ENCODE measurements around the gene POLN. TPM values are rescaled to one million over a fixed set of nuclear protein-coding genes. Genes with fewer than 3 reads are reported as not detected.

Gene POLN
- total RNA-seq, 1 experiment from 2014 or later = 1.2 TPM

DNA sequence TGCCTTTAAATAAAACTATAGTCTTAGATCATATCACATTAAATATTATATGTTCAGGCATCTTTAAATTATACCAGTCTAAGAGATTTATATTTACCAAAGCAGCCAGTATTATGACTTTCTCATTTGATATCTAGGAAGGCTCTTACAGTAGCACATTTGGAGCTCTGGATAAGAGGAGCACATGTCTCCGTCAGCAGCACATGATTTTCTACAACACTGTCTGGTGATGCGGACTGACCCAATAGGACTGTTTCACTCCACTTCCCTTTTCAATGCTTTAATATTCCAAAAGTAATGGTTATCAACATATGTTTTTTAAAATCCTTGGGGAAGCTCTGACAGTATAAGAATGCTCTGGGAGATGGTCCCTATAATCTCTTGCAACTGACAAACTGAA, 61.5 kb downstream of the POLN start:
- Mint-ChIP-seq H3K27me3 (ENCODE audit: insufficient read depth, unreplicated experiment) (no peaks in the 10 kb centered on the region), H3K9me3 (ENCODE audit: unreplicated experiment) (no peaks in the 10 kb centered on the region), H3K36me3 (ENCODE audit: insufficient read depth, unreplicated experiment) (no peaks in the 10 kb centered on the region), H3K4me1 (ENCODE audit: low read depth, unreplicated experiment) (no peaks in the 10 kb centered on the region), H3K4me3 (ENCODE audit: unreplicated experiment) (no peak overlapping the region), H3K27ac (ENCODE audit: unreplicated experiment) (no peak overlapping the region)
- ChIA-PET CTCF (no interaction called here), POLR2A (no interaction called here)
- DNase-seq = no peak
- no TSS peak for BruUV-seq (replicated peaks)
- Histone ChIP-seq H3K36me3 (ENCODE audit: control insufficient read depth, insufficient read depth, low read length) (no peaks in the 10 kb centered on the region), H3K4me3 (ENCODE audit: low read depth, low read length) (no peak overlapping the region), H3K9me3 (no peaks in the 10 kb centered on the region; the same call in 1 of the 2 replicates), H3K4me1 (no peaks in the 10 kb centered on the region), H3K27me3 (replicated peaks; ENCODE audit: control insufficient read depth, insufficient read depth, low read length) (no peaks in the 10 kb centered on the region)
- no peak for TF ChIP-seq CTCF (IDR thresholded peaks at IDR 0.05; ENCODE audit: insufficient read depth in 1 of 2, low read depth in 1 of 2, low read length in 1 of 2, severe bottlenecking in 1 of 2, unreplicated experiment in 1 of 2)
- intact Hi-C loops (cut with micrococcal nuclease; ENCODE audit: unreplicated experiment) = loop anchor here (10.0 kb wide), 2 partner anchors 86 to 196 kb away; no protein-coding TSS in a partner anchor

DNA sequence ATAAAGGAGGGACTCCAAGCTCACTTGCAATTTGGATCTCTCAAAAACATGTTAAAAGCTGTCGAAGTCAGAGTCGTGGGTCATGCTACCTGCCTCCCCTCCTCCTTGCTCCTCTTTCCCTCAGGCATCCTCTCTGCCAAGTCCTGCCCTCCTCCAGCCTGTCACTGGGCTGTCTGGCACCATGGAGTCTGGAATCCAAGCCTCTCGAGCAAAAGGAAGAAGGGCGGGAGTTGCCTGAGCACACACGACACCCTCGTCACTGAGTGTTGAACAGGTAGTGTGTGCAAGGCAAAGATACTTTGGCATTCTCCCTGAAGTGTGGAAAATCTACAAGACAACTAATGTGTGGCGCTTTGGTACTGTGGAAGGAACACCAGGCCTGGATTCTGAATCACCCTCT, 62.2 kb downstream of the POLN start:
- BruUV-seq (replicated peaks) = no TSS peak
- H3K36me3 ChIP-seq (ENCODE audit: control insufficient read depth, insufficient read depth, low read length) = no peaks in the 10 kb centered on the region
- Mint-ChIP-seq H3K36me3 (ENCODE audit: insufficient read depth, unreplicated experiment) (no peaks in the 10 kb centered on the region), H3K9me3 (ENCODE audit: unreplicated experiment) (no peaks in the 10 kb centered on the region), H3K4me1 (ENCODE audit: low read depth, unreplicated experiment) (no peaks in the 10 kb centered on the region), H3K27ac (ENCODE audit: unreplicated experiment) (no peak overlapping the region), H3K4me3 (ENCODE audit: unreplicated experiment) (no peak overlapping the region), H3K27me3 (ENCODE audit: insufficient read depth, unreplicated experiment) (no peaks in the 10 kb centered on the region)
- intact Hi-C loops (cut with micrococcal nuclease; ENCODE audit: unreplicated experiment) = loop anchor here (10.0 kb wide), 2 partner anchors 85 to 195 kb away; no protein-coding TSS in a partner anchor
- POLR2A ChIA-PET = no interaction called here
- H3K27me3 ChIP-seq (replicated peaks; ENCODE audit: control insufficient read depth, insufficient read depth, low read length) = no peaks in the 10 kb centered on the region
- H3K4me3 ChIP-seq (ENCODE audit: low read depth, low read length) = no peak overlapping the region
- no peaks in the 10 kb centered on the region for H3K4me1 ChIP-seq
- no peak for DNase-seq
- CTCF ChIA-PET = no interaction called here
- no peak for TF ChIP-seq CTCF (IDR thresholded peaks at IDR 0.05; ENCODE audit: insufficient read depth in 1 of 2, low read depth in 1 of 2, low read length in 1 of 2, severe bottlenecking in 1 of 2, unreplicated experiment in 1 of 2)
- no peaks in the 10 kb centered on the region; the same call in 1 of the 2 replicates for H3K9me3 ChIP-seq

DNA sequence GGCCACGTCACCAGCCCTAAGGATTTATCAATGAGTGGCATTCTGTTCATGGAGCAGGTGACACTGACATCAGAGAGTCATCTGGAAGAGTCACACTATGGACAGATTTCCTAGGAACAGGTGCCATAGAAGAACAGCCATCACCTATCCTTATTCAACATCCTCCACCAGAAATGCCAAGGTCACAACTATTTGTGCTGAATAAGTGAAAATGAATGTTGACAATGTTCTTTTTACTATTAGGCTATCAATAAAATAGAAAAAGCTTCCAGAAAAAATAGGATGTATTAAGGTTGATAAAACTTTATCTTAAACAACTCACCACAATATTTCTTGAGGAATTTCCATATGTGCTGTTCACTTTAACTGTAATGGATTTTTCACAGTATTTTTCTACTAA, 62.9 kb downstream of the POLN start:
- Histone ChIP-seq H3K27me3 (replicated peaks; ENCODE audit: control insufficient read depth, insufficient read depth, low read length) (no peaks in the 10 kb centered on the region), H3K9me3 (no peaks in the 10 kb centered on the region; the same call in 1 of the 2 replicates), H3K4me3 (ENCODE audit: low read depth, low read length) (no peak overlapping the region), H3K4me1 (no peaks in the 10 kb centered on the region), H3K36me3 (ENCODE audit: control insufficient read depth, insufficient read depth, low read length) (no peaks in the 10 kb centered on the region)
- Mint-ChIP-seq H3K36me3 (ENCODE audit: insufficient read depth, unreplicated experiment) (no peaks in the 10 kb centered on the region), H3K27me3 (ENCODE audit: insufficient read depth, unreplicated experiment) (no peaks in the 10 kb centered on the region), H3K4me1 (ENCODE audit: low read depth, unreplicated experiment) (no peaks in the 10 kb centered on the region), H3K9me3 (ENCODE audit: unreplicated experiment) (no peaks in the 10 kb centered on the region), H3K27ac (ENCODE audit: unreplicated experiment) (no peak overlapping the region), H3K4me3 (ENCODE audit: unreplicated experiment) (no peak overlapping the region)
- CTCF ChIA-PET = no interaction called here
- intact Hi-C loops (cut with micrococcal nuclease; ENCODE audit: unreplicated experiment) = no loop called here
- no peak for TF ChIP-seq CTCF (IDR thresholded peaks at IDR 0.05; ENCODE audit: insufficient read depth in 1 of 2, low read depth in 1 of 2, low read length in 1 of 2, severe bottlenecking in 1 of 2, unreplicated experiment in 1 of 2)
- POLR2A ChIA-PET = no interaction called here
- no TSS peak for BruUV-seq (replicated peaks)
- no peak for DNase-seq

Data from Caco-2 (cell line).